IMR-90 (cell line): Measurements from ENCODE around the gene IFIT1B. TPM values are rescaled to one million over a fixed set of nuclear protein-coding genes. Genes with fewer than 3 reads are reported as not detected.
"Not testable (repeated sequence)": the region's sequence is repeated elsewhere in the genome, so short reads cannot be mapped to it uniquely, and the experiment has no call there.

Source experiments
- ATAC-seq: fragments of 200-7000 bp; cut with Tn5 transposase; 2 replicates; pipeline ENCODE4 v1.9.1; 2020; ENCODE audit warnings: low read depth, mild to moderate bottlenecking, moderate library complexity
- BruUV-seq: library from RNA; stranded (reverse); fragments of 400-500 nt; replicated peaks from 2 replicates; lab custom pipeline; 2021; lab: Mats Ljungman, UMichigan
- CTCF ChIA-PET: fragments of 300-600 bp; formaldehyde crosslinking; extraction: SDS; loops from one replicate; lab custom pipeline; 2021; ENCODE audit warnings: antibody characterized with exemption; lab: Yijun Ruan, JAX
- POLR2A ChIA-PET: fragments of 300-600 bp; sonication (Branson Sonifier 250); formaldehyde crosslinking; loops from one replicate; lab custom pipeline; 2022; ENCODE audit warnings: antibody characterized with exemption; ENCODE audit not compliant: unreplicated experiment; lab: Charles Lee
- DNase-seq: peaks from one replicate; pipeline ENCODE4 v3.0.0; 2013
- H2AFZ ChIP-seq: replicated peaks from 2 replicates; pipeline ENCODE3; 2013; ENCODE audit warnings: low read length, mild to moderate bottlenecking; ENCODE audit not compliant: poor library complexity
- H2AK5ac ChIP-seq: 2 replicates; pipeline ENCODE4 v1.6.1; 2013; ENCODE audit warnings: low read depth, low read length, inconsistent platforms
- H2AK9ac ChIP-seq: replicated peaks from 2 replicates; pipeline ENCODE3; 2013; ENCODE audit warnings: mild to moderate bottlenecking, low read depth, low read length, moderate library complexity; ENCODE audit not compliant: poor library complexity
- H2BK120ac ChIP-seq: 2 replicates; pipeline ENCODE4 v1.6.1; 2013; ENCODE audit warnings: low read depth, low read length, inconsistent platforms
- H2BK15ac ChIP-seq: 3 replicates; pipeline ENCODE4 v1.6.1; 2013; ENCODE audit warnings: low read depth, low read length, inconsistent platforms
- H2BK20ac ChIP-seq: 2 replicates; pipeline ENCODE4 v1.6.1; 2013; ENCODE audit warnings: low read depth, mild to moderate bottlenecking, inconsistent platforms, low read length, moderate library complexity
- H2BK5ac ChIP-seq: 2 replicates; pipeline ENCODE4 v1.6.1; 2013; ENCODE audit warnings: mild to moderate bottlenecking, low read depth, low read length, inconsistent platforms; ENCODE audit not compliant: poor library complexity, severe bottlenecking
- H3K14ac ChIP-seq: replicated peaks from 2 replicates; pipeline ENCODE4 v1.6.1; 2013; ENCODE audit warnings: low read depth, low read length, inconsistent platforms
- H3K18ac ChIP-seq: 2 replicates; pipeline ENCODE4 v1.6.1; 2013; ENCODE audit warnings: low read depth, low read length, control low read depth
- H3K23ac ChIP-seq: 2 replicates; pipeline ENCODE4 v1.6.1; 2013; ENCODE audit warnings: low read depth, low read length, inconsistent platforms
- H3K27ac ChIP-seq: 2 replicates; pipeline ENCODE4 v1.5.1; 2013; ENCODE audit warnings: mild to moderate bottlenecking, control low read depth, low read length; ENCODE audit not compliant: insufficient read depth
- H3K27me3 ChIP-seq: 2 replicates; pipeline ENCODE4 v1.6.1; 2013; ENCODE audit warnings: low read length; ENCODE audit not compliant: control insufficient read depth, insufficient read depth
- H3K36me3 ChIP-seq: 2 replicates; pipeline ENCODE4 v1.6.1; 2013; ENCODE audit warnings: low read length, mixed read lengths; ENCODE audit not compliant: control insufficient read depth, insufficient read depth
- H3K4ac ChIP-seq: 2 replicates; pipeline ENCODE4 v1.6.1; 2013; ENCODE audit warnings: low read depth, low read length, inconsistent platforms
- H3K4me1 ChIP-seq: 2 replicates; pipeline ENCODE4 v1.6.1; 2013; ENCODE audit warnings: low read length, mixed read lengths; ENCODE audit not compliant: control insufficient read depth, insufficient read depth
- H3K4me2 ChIP-seq: 2 replicates; pipeline ENCODE4 v1.6.1; 2013; ENCODE audit warnings: low read depth, mild to moderate bottlenecking, control low read depth, low read length, moderate library complexity
- H3K4me3 ChIP-seq: 2 replicates; pipeline ENCODE4 v1.5.1; 2013; ENCODE audit warnings: low read depth, mild to moderate bottlenecking, control low read depth, low read length, moderate library complexity; ENCODE audit not compliant: insufficient read depth
- H3K56ac ChIP-seq: 2 replicates; pipeline ENCODE4 v1.6.1; 2013; ENCODE audit warnings: low read length, inconsistent platforms; ENCODE audit not compliant: insufficient read depth; ENCODE audit errors: extremely low read depth
- H3K79me1 ChIP-seq, 2 experiments: 2 replicates each; pipeline ENCODE4 v1.6.1; 2013; ENCODE audit warnings: low read length in 2 of 2, inconsistent platforms in 1 of 2, low read depth in 1 of 2
- H3K9ac ChIP-seq: 2 replicates; pipeline ENCODE4 v1.6.1; 2013; ENCODE audit warnings: low read depth, low read length, control low read depth
- H3K9me1 ChIP-seq: 2 replicates; pipeline ENCODE4 v1.6.1; 2013; ENCODE audit warnings: low read length, inconsistent platforms; ENCODE audit not compliant: insufficient read depth
- H3K9me3 ChIP-seq: 2 replicates; pipeline ENCODE4 v1.6.1; 2013; ENCODE audit warnings: low read length; ENCODE audit not compliant: control insufficient read depth, insufficient read depth
- H4K20me1 ChIP-seq: 2 replicates; pipeline ENCODE4 v1.6.1; 2013; ENCODE audit warnings: low read length, inconsistent platforms; ENCODE audit not compliant: insufficient read depth
- H4K5ac ChIP-seq: 2 replicates; pipeline ENCODE4 v1.6.1; 2013; ENCODE audit warnings: mild to moderate bottlenecking, low read depth, low read length, control low read depth
- H4K8ac ChIP-seq, 2 experiments: 2 replicates each; pipeline ENCODE4 v1.6.1; 2013; ENCODE audit warnings: low read depth in 2 of 2, low read length in 2 of 2, control low read depth in 1 of 2, inconsistent platforms in 1 of 2
- H4K91ac ChIP-seq: 2 replicates; pipeline ENCODE4 v1.6.1; 2013; ENCODE audit warnings: low read depth, low read length, inconsistent platforms; ENCODE audit not compliant: insufficient read depth
- WGBS, 2 experiments: methylation state at CpG; one replicate each; pipeline versions ENCODE4 v1.1.5 to v1.1.7; 2013; ENCODE audit warnings: missing lambda C conversion rate in 2 of 2; ENCODE audit not compliant: insufficient read length in 1 of 2; ENCODE audit errors: extremely low coverage in 2 of 2; 5-methylcytosine and 5-hydroxymethylcytosine counted together
- dilution Hi-C: fragments of 300-500 bp; cut with HindIII; formaldehyde crosslinking; loops from one replicate; pipeline ENCODE4 v1.14.3; 2018; ENCODE audit warnings: low sequenced_read_pairs; ENCODE audit not compliant: unreplicated experiment
- in situ Hi-C: fragments of 300-500 bp; cut with MboI; formaldehyde crosslinking; loops from 3 replicates; pipeline ENCODE4 v1.14.3; 2019; ENCODE audit warnings: low sequenced_read_pairs, inconsistent platforms, mixed read lengths
- intact Hi-C: fragments of 100-400 bp; cut with micrococcal nuclease; formaldehyde crosslinking; loops from 2 replicates; pipeline ENCODE4 v1.10.0; 2022
- polyA plus RNA-seq, 3 experiments: library from polyadenylated mRNA; depleted of rRNA; stranded (reverse); fragments of >200 nt; gene quantifications; 2 replicates each; pipeline ENCODE4 v1.2.3, GENCODE V29; 2012; ENCODE audit warnings: low replicate concordance in 1 of 3
- total RNA-seq: library from RNA; depleted of rRNA; stranded (reverse); fragments of >200 nt; gene quantifications from 2 replicates; pipeline ENCODE4 v1.2.3, GENCODE V29; 2012

The IFIT1B gene
- total and polyA plus RNA-seq, 2 of the 4 experiments (the other 2 are of a cell fraction) = not detected

DNA sequence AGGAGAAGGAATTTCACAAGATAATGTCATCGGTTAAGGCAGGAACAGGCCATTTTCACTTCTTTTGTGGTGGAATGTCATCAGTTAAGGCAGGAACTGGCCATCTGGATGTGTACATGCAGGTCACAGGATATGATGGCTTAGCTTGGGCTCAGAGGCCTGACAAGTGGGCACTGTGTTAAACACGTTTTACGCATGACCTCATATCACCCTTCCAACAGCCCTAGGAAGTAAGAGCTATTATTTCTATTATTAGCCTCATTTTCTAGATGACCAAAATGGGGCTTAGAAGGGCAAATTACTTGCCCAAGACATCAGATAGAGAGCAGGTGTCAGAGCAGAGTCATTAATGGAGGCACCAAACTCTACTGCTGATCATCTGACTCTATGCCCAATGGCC is 47.8 kb upstream of the IFIT1B start:
- H4K8ac ChIP-seq, H4K20me1 ChIP-seq, H3K9ac ChIP-seq, H2AK9ac ChIP-seq, H3K4ac ChIP-seq, H2AFZ ChIP-seq, H3K27ac ChIP-seq, H2AK5ac ChIP-seq, H3K4me2 ChIP-seq, H3K14ac ChIP-seq, H2BK15ac ChIP-seq, H3K27me3 ChIP-seq, H3K18ac ChIP-seq, H3K23ac ChIP-seq, H2BK5ac ChIP-seq, BruUV-seq, H4K5ac ChIP-seq, in situ Hi-C loops, H3K4me3 ChIP-seq, H4K91ac ChIP-seq, H2BK120ac ChIP-seq, CTCF ChIA-PET, H3K9me3 ChIP-seq, H3K36me3 ChIP-seq, dilution Hi-C loops, H2BK20ac ChIP-seq, H3K56ac ChIP-seq, POLR2A ChIA-PET, H3K9me1 ChIP-seq, DNase-seq, ATAC-seq, intact Hi-C loops: not testable (repeated sequence)
- H3K4me1 ChIP-seq = peaks cover 15% of the 10 kb centered on the region
- no CpG with 5 or more reads among the region's 3 CpGs for WGBS, 2 experiments
- H3K79me1 ChIP-seq = peaks cover 15 to 28% of the 10 kb centered on the region in 2 experiments
